GM21529 (cell line): ENCODE data around the gene DTX3.
A peak's percentile ranks its signal among the peaks of the same experiment; 100 is the strongest.
"Not testable (repeated sequence)": the region's sequence is repeated elsewhere in the genome, so short reads cannot be mapped to it uniquely, and the experiment has no call there.

ENCODE experiments used
- ATAC-seq: cut with Tn5 transposase; IDR thresholded peaks from one replicate; pipeline ENCODE4 v1.9.1; 2021; ENCODE audit not compliant: unreplicated experiment

Gene DTX3

DNA sequence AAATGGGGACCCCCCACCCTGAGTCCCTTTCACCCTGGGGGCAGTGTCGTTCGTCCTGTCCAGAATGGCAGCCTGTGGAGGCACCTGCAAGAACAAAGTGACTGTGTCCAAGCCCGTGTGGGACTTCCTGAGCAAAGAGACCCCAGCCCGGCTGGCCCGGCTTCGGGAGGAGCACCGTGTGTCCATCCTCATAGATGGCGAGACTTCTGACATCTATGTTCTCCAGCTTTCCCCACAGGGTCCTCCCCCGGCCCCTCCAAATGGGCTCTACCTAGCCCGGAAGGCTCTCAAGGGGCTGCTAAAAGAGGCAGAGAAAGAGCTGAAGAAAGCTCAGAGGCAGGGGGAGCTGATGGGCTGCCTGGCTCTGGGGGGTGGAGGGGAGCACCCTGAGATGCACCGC lies 2.2 kb downstream of the DTX3 start:
- ATAC-seq = no peak

DNA sequence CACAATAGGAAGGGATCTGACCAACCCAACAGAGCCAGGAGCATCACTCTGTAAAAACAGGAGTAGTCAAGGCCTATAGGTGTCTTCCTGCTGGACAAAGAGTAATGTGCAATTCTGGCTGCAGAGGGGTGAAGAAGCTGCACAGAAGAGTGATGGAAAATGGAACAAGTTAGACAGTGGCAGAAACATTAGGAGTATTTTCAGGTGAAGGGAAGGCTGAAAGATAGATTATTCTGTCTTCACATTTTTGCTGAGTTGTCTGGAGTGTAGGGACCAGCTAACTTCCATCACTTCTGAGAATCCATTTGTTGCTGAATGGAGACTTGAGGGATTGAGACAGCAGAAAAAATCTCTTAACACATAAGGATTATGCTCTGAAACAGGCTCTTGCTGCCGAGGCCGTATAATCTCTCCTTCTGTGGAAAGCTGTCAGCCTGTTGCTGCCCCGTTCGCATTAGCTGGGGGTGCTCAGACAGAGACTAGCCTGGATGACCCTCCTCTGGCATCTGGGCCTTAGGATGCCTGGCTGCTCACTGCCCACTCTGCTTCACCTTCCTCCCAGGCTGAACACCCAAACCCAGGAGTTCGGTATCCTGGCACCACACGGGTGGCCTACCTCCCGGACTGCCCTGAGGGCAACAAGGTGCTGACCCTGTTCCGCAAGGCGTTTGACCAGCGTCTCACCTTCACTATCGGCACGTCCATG lies 3.5 kb downstream of the DTX3 start:
- no peak for ATAC-seq

DNA sequence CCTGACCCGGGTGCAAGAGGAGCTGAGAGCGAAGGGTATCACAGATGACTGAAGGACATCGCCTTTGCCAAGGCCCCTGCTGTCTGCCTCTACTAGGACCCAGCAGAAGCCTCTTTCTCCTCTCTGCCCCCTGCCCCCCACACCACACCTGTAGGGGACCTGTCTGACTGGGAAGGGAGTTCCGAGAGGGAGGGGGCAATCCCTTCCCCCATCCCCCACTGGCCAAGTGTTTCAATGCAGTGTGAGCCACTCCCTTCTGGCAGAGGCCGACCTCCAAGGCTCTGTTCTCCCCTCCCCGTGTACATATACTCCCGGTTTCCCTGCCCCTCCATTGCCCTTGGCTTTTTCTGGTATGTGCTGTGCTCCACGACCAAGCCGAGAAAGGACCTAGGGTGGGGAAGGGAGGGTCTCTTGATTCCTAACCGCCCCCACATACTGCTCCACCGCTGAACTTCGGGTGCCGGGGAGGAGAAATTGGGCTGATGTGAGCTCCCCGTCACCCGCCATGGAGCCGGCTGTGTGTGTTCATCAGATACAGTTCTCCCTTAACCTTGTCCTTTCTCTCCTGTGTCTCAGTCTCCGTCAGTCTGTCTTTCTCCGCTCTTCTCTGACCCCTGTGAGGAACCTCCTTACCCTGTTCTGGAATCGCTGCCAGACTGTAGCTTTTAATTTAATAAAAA lies 4.6 kb downstream of the DTX3 start:
- no peak for ATAC-seq

DNA sequence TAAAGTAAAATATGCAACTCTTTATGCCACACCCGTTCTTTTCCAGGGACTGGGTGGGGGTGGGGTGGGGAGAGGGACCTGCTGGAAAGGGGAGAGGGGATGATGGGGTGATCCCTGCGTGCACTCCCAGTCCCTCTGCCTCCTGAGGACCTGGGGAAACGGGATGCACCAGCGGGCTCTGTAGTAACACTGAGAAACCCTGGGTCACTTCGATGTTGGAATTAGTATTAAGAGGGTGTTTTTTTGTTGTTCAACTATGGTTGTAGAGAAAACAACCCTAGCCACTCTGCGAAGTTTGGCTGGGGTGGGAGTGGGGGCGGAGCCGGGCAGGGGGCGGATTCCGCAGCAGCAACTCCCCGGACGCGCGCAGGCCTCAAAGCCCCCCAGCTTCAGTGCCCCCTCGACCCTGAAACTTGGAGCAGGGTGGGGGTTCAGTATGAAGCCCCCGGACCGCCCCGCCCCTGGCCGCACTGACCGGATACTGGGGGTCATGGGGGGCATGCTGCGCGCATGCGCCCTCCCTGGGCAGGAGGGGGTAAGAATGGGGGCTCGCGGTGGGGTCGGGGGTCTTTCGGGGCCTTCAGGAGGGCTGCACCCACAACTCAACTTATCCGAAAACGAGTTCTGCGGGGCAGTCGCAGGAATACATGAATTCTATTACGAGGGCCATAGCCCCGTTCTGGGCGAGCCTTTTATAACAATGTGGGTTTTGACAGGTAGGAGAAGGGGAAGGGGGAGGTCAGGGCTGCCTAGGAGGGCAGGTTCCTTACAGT lies 5.3 kb downstream of the DTX3 start:
- ATAC-seq = no peak

DNA sequence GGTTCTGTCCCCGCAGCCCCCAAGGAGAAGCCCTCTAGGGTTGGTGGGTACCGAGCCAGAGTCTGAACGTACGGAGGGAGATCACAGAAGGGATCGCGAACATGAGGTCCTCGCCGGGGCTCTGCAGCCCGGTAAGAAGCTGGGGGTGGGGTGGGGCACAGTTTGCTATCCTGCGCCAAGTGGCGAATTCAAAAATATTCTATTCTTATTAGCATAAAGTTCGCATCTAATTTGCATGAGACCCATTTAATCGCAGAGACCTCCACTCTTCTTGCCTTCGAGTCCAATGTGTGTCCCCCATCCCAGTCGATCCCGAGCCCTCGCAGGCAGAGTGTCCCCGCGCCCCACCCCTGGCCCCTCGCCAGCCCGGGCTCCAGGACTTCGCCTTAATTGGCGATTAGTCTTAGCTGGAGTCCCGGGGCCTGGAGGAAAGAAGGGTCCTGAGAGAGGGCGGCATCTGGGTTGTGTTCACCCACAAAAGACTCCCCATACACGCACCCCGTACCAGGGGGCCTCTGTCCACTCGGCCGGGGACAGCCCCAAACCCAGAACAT lies 6.0 kb downstream of the DTX3 start:
- ATAC-seq = no peak

DNA sequence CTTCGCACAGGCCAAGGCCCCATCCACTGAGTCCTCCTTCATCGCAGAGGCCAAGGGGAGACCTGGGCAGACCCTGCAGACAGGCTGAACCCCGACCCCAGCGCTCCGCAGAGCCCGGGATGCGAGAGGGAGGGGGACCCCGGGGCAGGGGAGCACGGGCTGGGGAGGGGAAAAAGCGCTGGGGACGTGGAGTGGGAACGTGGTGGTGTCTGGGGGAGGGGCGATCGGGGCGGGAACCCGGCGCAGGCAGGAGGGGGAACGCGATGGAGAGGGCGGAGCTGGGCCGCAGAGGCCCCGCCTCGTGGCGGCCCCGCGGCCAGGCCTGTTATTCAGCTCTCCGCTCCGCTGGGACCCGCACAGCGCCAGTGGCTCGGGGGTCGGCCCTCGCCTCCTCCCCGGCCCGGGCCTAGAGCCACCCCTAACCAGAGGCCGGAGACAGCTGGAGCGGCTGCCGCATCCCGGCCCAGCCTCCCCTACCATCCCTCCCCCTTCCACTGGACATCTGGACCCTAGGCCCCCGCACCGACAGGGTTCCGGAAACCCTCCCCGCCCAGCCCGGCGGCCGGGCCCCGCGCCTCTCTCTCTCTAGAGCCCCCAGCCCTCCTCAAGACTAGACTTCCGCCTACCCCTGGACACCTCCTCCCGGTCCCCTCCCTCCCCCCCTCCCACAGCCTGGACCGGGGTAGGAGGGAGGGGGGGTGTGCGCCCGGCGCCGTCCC lies 6.6 kb downstream of the DTX3 start, which contains the start of gene ARHGEF25:
Gene ARHGEF25 (plus strand): TSS at position 328 of the 719 bp plus-strand sequence. CDS start 460 bp downstream, outside the sequence.
- ATAC-seq = peak; percentile 39

DNA sequence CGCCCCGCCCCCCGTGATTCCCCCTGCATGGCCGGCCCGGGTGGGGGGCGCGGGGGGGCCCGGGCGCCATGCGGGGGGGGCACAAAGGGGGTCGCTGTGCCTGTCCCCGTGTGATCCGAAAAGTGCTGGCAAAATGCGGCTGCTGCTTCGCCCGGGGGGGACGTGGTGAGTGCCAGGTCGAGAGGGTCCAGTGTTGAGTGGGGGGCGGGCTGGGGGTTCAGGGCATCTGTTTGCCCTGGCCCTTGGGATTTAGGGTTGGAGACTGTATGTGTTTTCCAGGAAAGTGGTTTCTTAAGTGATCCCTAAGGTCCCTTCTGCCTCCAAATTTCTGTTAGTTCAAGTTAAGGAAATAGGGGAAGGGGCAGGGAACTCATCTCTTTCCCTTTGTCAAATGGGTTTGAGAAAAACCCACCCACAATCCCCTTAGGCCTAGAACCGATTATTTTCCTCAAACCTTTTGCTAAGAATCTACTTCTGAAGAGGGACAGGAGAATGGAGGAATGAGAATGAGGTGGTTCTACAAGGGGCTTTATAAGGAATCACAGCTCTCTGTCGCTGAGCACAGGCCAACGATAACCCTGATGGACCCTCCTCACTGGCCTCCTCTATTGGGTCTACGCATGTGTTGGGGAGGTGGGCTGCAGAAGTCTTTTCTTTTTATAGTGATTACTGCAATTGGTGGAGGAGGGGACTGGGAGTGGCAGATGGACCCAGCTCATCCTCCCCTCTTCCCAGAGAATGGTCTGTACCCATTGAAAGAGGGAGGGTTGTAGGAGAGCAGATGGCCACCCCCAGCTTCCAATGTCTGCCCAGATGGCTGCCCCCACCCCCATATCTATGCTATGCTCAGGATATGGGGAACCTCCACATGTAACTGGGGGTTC lies 7.4 kb downstream of the DTX3 start:
- no peak for ATAC-seq

DNA sequence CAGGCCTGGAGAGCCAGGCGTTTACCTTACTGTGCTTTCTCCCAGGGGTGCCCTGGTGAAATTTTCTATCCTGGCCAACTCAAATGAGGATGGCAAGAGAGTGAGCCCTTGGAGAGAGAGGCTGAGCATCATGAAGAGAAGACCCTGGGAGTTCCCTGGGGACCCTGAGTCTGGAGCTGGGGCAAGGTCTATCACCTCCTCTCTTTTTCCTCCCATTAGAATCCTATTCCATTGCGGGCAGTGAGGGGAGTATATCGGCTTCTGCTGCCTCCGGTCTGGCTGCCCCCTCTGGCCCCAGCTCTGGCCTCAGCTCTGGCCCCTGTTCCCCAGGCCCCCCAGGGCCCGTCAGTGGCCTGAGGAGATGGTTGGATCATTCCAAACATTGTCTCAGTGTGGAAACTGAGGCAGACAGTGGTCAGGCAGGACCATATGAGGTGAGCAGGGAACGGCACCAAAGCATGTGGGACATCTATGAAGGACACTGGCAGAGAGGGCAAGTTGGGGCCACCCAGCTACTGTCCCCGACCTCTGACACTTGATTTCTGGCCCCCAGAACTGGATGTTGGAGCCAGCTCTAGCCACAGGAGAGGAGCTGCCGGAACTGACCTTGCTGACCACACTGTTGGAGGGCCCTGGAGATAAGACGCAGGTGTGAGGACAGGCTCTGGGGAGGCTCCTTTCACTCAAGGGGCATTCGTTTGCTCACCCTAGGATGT lies 8.2 kb downstream of the DTX3 start:
- ATAC-seq = no peak

DNA sequence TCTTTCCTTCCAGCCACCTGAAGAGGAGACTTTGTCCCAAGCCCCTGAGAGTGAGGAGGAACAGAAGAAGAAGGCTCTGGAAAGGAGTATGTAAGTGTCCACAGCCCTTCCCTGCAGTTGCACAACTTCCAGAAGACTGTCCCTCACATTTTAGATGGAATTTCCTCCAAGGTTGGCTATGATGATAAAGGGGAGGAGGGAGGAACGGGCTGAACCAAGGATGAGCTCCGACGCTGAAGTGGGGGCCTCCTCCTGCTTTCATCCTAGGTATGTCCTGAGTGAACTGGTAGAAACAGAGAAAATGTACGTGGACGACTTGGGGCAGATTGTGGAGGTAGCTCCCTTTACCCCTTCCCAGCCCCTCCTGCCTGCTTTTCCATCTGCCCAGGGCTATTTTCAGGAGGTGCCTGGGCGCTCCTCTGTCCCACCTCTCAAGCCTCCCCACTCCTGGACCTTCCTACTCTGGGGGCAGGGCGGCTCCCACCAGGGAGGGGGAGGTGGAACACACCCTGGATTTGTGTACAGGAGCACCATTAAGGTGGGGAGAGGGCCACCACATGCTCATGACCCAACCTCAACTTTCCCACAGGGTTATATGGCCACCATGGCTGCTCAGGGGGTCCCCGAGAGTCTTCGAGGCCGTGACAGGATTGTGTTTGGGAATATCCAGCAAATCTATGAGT lies 8.9 kb downstream of the DTX3 start:
- ATAC-seq = no peak

DNA sequence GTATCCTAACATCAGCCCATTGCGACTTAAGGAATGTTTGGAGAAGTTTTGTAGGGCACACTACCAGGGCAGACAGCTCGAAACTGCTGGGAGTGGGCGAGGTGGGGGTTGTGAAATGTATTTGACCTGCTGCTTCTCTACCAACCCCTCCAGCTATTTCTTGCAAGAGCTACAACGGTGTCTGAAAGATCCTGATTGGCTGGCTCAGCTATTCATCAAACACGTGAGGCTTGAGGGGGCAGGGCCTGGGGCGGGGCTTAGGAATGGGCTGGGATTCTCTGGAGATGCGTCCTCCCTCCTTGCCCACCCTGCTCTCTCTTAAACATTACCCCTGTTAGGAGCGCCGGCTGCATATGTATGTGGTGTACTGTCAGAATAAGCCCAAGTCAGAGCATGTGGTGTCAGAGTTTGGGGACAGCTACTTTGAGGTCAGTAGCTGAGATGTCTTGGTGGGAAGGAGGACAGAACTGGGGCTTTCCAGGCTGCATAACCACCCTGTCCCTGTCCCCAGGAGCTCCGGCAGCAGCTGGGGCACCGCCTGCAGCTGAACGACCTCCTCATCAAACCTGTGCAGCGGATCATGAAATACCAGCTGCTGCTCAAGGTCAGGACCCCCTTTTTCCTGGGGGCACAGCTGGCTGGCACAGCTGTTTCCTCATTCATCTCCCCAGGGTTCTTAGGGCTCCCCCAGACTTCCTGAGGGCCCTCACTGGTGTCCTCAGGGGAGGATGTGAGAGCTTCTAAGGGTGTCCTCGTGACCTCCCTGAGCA lies 9.7 kb downstream of the DTX3 start:
- ATAC-seq = peak; percentile 56

DNA sequence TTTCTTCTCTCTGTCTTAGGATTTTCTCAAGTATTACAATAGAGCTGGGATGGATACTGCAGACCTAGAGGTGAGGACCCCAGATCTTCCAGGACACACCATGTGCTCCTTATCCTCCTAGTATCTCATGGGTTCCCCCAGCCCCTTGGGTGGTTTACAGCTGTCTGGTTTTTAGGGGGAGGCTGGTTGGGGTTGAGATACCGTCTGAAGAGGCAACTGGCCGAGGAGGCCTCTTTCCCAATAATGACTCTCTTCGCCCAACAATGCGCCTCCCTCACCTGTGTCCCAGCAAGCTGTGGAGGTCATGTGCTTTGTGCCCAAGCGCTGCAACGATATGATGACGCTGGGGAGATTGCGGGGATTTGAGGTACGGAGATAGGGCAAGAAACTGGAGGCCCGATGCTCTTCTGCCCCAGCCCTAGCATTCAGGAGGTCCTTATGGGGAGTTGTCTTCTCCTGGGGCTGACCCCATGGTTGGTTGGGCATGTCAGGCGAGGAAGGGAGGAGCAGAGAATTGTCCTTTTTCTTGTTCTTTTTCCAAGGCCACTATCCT lies 10.4 kb downstream of the DTX3 start:
- ATAC-seq = no peak

DNA sequence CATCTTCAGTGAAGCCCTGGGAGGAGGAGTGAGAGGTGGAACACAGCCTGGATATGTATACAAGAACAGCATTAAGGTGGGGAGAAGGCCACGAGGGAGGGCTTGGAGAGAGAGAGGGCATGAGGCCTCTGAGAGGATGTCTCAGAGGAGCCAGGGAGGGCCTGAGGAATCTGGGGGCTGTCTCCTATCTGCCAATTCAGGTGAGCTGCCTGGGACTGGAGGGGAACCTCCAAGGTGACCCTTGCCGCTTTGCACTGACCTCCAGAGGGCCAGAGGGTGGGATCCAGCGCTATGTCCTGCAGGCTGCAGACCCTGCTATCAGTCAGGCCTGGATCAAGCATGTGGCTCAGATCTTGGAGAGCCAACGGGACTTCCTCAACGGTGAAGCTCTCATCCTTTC lies 11.0 kb downstream of the DTX3 start:
- ATAC-seq = no peak

DNA sequence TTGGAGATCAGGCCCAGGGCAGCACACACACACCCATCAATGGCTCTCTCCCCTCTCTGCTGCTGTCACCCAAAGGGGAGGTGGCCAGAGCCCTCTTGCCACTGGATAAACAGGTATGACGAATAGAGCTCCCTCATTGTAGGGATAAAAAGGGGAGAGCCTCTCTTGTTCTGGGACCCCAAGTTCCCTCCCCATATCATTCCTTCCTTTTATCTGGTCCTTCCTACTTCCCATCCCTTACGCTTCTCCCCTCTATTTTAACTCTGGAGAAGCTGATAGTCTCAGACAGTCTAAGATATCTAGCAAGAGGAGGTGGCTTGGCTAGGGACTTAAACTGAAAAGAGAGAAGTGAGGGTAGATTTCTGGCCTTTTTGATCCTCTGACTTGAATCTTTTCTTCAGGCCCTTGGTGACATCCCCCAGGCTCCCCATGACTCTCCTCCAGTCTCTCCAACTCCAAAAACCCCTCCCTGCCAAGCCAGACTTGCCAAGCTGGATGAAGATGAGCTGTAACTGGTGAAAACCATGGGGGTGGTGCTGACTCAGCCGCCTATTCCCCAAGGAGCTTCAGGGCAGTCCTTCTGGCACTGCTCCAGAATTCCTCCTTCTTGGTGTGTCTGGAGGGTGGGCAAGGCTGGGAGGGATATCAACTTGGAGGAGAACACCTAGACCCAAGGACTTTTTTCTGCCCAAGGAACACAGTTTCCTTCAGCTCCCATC lies 11.9 kb downstream of the DTX3 start:
- ATAC-seq = no peak

DNA sequence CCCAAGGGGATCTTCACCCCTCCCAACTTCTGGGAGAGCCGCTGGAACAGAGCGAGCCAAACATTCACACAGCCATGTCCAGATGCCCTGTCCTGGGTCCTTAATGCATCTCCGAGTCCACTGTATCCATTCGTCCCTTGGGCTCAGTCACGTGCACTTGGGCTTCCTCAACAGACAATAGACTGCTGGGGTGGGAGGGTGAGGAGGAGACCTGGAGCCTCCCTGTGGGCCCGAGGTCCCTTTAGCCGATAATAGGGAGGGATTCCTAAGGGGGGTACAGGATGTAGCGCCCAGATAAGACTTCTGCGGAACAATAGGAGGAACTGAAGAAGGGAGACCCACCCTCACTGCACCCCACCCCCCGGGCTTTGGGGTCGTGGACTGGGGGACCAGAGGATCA lies 13.3 kb downstream of the DTX3 start:
- ATAC-seq = no peak

DNA sequence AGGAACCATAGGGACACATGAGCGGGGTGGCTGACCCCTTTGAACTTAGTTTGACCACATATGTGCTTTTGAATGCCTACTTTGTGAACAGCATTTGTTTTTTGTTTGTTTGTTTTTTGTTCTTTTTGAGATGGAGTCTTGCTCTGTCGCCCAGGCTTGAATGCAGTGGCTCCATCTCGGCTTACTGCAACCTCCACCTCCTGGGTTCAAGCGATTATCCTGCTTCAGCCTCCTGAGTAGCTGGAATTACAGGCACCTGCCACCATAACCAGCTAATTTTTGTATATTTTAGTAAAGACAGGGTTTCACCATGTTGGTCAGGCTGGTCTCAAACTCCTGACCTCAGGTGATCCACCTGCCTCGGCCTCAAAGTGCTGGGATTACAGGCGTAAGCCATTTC lies 13.8 kb downstream of the DTX3 start:
- ATAC-seq = not testable (repeated sequence)

DNA sequence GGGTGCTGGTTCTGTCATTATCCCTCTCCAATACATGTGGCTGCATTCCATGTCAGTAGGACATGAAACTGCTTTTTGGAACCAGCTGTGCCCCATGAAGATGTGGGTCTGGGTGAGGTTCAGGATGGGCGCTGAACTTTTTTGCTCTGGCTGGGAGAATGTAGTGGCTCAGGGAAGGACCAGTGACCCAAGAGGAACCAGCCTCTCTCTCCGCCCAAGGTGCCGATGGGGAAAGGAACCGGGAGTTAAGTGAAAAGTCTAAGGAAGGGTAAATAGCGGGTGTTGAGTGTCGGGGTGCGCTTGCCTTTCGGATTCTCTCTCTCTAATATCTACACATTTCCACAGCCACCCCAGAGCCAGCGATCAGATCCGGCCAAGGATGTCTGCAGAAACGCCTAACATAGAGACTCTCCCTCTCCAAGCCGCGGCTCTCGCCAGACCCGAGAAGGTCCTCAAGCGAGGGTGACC lies 14.4 kb downstream of the DTX3 start:
- ATAC-seq = no peak
